IPS-NIHi11 (cell line): ENCODE measurements around the gene TRMT2A.
"Not testable (repeated sequence)": the region's sequence is repeated elsewhere in the genome, so short reads cannot be mapped to it uniquely, and the experiment has no call there.

Experiments
- DNase-seq: peaks from one replicate; pipeline ENCODE4 v3.0.0; 2012; ENCODE audit warnings: mixed read lengths, low spot score

The TRMT2A gene, protein sequence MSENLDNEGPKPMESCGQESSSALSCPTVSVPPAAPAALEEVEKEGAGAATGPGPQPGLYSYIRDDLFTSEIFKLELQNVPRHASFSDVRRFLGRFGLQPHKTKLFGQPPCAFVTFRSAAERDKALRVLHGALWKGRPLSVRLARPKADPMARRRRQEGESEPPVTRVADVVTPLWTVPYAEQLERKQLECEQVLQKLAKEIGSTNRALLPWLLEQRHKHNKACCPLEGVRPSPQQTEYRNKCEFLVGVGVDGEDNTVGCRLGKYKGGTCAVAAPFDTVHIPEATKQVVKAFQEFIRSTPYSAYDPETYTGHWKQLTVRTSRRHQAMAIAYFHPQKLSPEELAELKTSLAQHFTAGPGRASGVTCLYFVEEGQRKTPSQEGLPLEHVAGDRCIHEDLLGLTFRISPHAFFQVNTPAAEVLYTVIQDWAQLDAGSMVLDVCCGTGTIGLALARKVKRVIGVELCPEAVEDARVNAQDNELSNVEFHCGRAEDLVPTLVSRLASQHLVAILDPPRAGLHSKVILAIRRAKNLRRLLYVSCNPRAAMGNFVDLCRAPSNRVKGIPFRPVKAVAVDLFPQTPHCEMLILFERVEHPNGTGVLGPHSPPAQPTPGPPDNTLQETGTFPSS

DNA sequence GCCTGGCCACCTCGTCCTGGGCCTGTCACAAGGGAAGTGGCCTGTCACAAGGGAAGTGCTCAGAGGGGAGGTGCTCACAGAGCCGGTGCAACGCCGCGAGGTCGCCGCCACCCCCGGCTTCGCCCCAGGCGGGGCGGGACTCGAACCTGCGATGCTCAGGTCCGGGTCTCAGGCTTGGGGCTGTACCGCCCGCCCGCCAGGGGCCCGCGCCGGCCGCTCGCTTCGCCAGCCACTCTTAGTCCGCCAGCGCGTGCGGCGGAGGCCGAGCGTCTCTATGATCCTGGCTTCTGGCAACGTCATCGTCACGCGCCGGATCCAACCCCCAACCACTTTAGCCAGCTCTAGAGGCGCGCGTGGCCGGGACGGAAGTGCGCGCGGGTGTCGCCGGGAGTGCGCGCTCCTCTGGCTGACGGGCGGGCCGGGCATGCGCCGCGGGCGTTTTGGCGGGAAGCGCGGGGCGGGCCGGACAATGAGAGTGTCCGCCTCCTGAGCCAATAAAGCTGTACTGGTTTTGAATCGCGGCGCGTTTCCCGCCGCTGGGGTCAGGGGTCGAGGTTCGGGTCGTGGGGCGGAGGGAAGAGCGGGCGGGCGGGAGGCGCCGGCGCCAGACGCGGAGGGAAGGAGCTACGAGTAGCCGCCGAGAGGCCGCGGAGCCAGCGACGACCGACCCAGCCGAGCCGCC, at the start of gene TRMT2A:
Gene TRMT2A (minus strand): TSS at position 276 of the 682 bp plus-strand sequence. CDS start 320 bp downstream, outside the sequence.
- DNase-seq, result peak; percentile 99

DNA sequence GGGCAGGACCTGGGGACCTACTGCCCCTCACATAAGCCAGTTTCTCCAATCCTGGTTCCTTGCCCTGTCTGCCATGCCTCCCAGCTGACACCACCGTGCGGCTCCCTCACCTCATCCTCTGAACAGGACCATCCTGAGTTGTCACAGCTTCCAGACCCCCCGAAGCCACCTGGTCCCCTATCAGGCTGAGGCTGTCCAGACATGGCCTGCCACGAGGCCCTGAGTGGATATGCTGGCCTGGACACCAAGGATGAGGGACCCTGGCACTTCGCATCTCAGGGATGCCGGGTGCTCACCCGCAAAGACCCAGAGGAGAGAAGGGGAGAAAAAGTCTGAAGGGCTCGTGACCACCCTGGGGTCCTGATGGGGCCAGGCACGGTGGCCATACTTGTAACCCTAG, 49.7 kb upstream of the TRMT2A start:
- DNase-seq, result no peak

DNA sequence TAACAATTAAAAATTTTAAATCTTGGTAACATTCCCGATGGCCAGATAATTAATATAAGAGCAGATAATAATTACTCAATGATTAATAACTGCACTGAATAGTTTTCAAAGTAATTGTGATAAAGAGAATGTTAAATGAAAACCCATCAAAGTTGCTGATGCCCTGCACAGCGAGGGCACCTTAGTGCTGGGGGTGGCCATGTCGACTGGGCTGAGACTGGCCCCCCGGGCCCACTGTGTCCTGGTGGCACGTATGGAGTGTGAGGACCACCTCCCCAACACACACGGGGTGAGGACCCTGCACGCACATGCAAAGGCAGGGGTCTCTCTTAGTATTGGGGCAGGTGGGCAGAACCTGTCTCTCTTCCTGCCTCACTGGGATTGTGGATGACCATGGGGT, 48.9 kb upstream of the TRMT2A start:
- no peak for DNase-seq

DNA sequence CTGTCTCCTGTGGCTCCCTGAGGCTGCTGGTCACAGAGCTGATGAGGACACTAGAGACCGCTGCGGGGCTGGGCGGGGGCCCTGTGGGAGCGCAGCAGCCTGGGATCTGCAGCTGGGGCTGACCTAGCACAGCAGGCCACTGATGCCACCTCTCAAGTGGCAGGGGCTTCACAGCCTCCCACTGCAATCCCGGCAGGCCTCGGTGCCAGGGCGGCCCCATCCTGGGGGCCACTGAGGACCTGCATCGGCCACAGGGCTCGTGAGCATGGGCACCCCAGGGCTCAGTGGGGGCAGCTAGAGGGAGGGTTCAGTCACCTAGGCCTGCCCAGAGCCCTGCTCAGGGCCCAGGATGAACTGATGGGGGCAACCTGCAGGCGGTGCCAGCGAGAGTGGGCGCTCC, 48.4 kb upstream of the TRMT2A start:
- DNase-seq, result no peak

DNA sequence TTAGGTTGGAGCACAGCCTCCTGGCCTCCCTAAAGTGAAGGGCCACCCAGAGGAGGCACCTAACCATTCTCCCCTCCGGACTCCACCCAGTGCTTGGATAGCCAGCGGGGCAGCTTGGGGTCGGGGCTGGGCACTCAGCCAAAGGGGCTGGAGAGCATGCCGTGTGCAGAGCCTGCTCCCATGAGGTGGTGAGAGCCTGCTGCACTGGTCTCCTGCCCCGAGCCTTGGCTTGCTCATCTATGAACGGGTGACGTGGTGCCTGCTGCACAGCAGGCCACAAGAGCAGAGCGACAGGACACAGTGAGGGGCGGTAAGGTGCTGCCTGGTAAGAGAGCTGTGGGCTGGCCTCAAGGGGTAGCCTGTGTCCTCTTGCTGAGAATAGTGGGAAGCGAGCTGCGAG, 47.8 kb upstream of the TRMT2A start:
- no peak for DNase-seq

DNA sequence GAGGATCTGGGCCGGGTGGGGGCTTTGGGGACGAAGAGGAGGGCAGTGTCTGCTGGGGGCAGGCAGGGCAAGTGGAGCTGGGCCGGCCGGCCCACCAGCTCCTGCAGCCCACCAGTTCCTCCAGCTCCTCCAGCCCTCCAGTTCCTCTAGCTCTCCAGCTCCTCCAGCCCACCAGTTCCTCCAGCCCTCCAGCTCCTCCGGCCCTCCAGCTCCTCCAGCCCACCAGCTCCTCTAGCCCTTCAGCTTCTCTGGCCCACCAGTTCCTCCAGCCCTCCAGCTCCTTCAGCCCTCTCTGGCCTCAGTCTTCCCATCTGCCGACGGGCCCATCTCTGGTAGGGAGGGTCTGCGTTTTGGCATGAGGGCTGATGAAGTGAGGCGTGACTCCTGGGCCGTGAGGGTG, 43.0 kb upstream of the TRMT2A start:
- no peak for DNase-seq

DNA sequence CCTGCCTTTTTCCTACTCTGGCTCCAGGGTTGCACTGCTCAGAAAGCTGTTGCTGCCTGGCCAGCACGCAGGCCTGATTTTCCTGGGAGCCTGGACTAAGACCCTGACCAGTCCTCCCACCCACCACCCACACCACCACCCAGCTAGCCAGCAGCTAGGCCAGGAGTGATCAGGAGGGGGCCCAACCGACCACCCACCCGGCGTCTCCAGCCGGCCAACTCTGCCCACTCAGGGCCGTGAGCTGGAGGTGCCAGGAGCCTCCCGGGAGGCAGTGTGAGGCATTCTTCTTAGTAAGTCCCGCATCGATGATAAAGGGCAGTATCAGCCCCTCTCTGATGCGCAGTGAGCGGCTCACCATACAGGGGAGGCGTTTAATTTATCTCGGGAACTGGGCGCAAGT, 42.5 kb upstream of the TRMT2A start:
- not testable (repeated sequence) for DNase-seq

DNA sequence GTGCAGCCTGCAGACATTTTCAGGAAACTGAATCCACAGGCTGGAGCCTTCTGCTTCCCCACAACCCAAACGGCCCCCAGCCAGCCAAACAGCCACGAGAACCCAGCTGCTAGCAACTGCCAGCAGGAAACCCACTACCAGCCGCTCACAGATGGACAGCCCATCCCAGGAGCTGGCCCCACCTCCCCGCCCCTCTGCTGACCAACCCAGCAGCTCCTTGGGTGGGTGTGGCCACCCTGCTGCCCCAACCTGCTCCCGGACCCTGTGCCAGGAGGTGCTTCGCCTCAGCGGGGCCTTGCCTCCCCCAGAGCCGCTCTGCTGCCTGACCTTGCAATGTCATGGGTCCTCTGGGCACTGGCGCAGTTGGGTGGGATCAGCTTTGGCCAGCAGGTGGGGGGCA, 42.0 kb upstream of the TRMT2A start:
- peak; percentile 82 for DNase-seq

DNA sequence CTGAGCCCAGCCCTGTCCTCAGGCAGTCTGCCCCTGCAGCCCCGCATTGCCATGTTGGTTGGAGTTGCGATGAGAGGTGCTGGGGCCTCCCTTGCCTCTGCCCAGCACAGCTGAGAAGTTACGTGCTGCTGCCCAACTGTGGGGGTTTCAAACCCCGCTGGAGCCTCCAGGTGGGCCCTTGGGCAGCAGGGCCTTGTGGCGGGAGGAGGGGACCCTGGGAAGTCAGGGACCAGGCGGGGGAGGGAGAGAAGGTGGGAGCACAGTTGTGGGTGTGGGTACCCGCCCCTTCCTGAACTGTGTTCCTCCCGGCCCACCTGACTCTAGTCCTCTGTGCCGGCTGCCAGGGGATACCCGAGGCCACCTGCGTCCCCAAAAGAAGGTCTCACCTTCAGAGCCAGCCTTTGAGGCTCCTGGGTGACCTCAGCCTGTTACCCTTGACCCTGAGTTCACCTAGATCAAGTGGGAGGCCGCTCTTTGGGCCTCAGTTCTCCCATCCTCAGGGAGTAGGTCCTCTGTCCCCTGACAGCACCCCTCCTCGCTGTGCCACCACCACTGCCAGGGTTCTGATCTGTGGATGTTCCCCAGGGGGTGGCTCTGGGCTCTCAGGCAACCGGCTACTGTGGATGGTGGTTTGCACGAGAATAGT, 41.5 kb upstream of the TRMT2A start:
- no peak for DNase-seq

DNA sequence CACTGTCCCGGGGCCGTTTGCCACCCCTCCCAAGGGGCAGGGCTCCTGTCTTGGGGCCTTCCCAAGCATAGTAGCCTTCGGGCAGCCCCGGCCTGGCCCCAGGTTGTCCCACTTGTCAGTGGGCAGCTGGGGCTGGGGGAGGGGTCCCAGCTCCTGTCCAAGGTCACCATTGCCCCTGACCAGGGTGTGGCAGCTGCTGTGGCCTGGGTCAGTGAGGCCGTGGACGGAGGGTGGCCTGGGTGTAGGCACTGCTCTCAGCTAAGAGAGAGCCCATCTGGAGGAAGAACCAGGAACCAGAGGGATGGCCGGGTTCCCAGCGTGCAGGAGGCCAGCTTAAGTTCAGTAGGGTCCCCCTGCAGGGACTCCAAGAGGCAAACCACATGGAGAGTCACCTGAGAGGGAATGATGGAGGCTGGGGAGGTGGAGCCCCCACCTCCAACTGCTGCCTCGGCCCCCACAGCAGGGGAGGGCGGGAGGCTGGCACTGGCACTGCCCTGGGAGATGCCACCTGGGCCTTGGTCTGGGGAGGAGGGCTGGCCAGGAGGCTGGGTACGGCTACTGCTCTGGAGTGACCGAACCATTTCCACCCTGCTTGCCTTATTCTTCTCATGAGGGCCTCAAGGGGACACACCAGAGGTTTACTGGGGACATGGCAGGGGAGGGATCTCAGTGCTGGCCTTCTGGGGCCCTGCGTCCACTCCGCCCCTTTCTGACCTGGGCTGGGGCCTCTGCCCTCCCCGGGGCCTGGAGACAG, 40.6 kb upstream of the TRMT2A start:
- DNase-seq, result no peak

DNA sequence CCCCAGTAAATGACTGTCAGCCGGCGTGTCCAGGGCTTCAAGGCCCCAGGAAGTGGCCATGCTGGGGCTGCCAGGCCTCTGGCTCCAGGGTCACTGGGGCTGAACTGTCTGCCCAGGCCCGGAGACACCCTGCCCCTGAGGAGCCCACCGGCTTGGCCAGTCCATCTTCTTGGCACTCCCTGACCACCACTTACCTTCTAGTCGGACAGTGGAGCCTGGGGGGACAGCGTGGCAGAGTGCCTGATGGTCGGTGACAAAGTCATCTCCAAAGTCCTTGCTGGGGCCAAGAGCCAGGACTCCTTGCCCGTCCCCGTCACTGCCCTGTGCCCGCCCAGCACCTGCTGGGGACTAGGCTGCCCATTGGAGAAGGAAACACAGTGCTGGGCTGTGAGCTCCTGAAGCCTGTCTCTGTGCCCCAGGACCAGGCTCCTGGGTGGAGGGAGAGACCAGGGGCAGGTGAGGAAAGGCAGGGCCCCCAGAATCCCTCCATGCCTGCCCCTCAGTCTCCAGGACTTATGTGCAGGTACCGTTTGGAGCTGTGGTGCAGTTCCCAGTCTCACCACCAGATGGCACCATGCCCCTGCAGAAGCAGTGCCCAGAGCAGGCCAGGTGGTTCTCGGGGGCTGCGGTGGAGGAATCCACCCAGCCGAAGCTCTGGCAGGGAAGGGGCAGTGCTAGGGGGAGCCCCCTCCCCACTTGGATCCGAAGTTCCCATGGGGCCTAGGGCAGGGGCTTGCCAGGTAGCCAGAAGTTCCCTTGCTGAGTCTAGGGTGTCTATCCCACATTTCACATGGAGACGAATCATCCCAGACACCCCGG, 39.8 kb upstream of the TRMT2A start:
- DNase-seq, result peak; percentile 91

DNA sequence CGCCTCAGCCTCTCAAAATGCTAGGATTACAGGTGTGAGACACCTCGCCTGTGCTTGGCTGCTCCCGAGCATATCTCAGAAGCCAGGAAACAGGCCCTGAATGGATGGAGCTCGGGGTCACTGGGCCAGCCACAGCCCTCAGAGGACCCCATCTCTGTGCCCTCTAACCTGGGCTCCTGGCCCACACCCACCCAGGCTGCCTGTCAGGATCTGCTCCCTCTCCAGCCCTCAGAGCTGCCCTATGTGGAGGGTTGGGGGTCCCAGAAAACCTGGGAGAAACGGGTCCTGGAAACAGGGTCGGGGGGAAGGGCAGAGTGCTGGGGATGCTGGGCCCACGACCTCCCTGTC, 39.0 kb upstream of the TRMT2A start:
- DNase-seq, result no peak

DNA sequence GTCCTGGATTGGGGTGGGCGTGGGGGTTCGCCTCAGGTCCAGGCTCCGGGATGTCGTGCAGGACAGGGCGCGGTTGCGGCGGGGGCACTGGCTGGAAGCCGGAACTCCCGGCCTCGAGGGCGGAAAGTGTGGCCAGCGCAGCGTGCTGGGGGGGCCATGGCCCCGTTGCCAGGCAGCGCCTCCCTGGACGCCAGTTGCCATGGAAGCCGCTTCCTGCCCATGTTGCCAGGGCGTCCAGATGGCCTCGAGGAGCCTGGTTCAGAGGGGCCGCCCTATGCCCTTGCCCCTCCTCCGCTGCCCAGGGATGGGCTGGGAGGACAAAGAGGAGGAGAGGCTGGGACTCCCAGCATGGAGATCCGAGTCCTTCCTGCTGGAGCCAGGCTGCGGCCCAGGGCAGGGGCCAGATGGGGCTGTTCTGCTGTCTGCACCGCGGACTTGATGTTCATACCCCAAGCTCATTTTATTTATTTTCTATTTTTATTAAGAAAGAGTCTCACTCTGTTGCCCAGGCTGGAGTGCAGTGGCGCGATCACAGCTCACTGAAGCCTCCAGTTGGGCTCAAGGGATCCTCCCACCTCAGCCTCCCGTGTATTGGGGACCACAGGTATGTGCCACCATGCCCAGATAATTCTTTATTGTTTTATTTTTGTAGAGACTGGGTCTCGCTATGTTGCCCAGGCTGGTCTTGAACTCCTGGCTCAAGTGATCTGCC, 38.5 kb upstream of the TRMT2A start:
- peak; percentile 45 for DNase-seq

DNA sequence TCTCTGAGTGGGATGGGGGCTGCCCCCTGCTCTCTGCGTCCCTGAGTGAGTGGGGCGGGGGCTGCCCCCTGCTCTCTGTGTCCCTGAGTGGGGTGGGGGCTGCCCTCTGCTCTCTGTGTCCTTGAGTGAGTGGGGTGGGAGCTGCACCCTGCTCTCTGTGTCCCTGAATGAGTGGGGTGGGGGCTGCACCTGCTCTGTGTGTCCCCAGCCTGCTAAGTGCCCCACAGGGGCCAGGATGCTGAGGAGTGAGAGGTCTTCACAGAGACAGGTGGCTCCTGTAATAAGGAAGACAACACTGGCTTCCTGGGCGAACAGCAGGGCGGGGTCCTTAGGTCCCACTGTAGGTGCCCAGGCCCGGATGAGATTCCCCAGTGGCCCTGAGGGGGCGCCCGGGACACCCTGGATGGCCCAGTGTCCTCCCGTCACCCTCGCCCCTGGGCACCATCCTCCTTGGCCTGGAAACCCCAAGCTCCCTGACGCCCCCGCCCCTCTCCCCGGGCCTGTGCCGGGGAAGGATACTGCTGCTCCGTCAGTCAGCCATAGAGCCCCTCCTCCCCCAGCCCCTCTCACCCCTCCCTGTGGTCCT, 37.7 kb upstream of the TRMT2A start:
- no peak for DNase-seq

DNA sequence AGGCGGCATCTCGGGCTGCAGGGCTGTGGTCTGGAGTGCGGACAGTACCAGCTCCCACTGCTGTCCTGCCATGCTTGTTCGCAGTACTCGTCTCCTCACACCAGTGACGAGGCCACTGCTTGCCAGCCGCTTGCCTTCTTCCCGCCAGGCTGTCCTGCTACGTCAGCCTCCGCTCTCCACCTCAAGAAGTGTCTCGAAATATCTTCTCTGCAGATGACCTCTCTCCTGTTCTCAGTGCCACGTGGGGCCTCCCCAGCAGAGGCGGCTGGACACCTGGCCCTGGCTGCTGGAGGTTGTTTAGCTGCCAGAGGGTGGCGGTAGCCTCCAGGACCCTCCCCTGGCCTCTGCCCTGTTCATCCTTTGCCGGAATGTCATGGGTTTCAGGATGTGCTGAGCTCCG, 36.9 kb upstream of the TRMT2A start:
- DNase-seq, result peak; percentile 60

DNA sequence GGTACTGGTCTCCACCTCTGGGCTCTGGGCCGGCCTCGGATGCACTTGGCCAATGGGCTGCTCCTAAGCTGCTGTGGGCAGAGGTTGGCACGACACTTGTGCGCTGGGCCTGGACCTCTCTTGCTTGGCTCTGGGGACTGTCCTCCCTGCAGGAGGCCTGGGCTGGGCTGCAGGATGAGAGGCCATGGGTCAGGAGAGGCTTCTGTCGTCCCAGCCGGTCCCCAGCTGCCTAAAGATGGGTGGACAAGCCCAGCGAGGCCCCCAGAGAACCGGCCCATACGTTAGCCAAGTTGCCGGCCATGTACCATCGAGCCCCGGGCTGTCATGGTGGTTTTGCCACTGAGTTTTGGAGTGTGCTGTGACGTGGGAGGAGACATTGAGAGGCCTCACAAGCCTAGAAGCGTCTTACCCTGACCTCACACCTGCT, 35.5 kb upstream of the TRMT2A start:
- DNase-seq, result no peak

DNA sequence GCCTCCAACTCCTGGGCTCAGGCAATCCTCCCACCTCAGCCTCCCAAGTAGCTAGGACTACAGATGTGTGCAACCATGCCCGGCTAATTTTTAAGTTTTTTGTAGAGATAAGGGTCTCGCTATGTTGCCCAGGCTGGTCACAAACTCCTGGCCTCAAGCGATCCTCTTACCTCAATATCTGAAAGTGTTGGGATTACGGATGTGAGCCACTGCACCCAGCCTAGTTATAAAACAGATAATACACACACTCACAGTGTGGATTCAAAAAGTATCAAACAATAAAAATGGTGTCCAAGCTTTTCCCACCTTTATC, 34.2 kb upstream of the TRMT2A start:
- no peak for DNase-seq

DNA sequence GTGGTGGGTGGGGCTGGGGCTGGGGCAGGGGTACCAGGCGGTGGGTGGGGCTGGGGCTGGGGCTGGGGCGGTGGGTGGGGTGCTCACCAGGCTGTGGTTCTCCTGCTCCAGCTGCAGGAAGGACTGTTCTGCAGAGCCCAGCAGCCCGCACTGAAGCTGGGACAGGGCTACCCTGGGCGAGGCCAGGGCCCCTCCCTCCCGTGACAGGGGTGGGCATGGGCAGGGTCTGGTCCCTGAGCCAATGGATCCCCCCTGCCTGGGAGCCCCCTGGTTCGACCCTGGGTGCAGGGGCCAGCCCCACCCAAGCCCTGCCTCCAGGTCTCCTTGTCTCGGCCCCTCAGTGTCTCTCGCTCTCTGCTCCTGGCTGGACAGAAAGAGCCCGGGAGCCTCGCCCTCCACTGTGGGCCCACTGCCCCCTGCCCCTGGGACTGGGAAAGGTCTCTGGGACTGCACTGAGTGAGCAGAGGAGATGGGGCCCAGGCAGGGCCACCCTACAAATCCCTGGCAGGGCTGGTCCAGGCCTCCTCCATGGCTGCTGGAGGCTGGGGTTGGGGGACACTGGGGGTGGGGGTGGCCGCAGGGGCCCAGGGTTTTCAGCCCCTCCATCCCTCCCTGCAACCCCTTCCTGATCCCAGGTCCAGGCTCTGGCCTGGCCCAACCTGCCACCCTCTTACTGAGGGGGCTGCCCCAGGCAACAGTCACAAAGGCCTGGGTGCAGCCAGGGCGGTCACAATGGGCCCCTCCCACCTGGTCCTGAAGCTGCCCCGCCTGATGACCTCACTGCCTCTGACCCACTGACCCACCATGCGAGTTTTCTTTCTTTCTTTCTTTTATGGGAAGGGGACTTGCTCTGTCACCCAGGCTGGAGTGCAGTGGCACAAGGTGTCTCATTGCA, 33.6 kb upstream of the TRMT2A start, which contains the start of gene CCDC188:
Gene CCDC188 (minus strand): TSS at position 675 of the 895 bp plus-strand sequence. CDS start 69 bp downstream, at position 606.
- DNase-seq, result no peak
